Measurements from ENCODE around the gene SLC4A1. TPM values are rescaled to one million over a fixed set of nuclear protein-coding genes. Genes with fewer than 3 reads are reported as not detected.
A peak's percentile ranks its signal among the peaks of the same experiment; 100 is the strongest.

Gene SLC4A1
- total and polyA plus RNA-seq, 2 of the 13 experiments (the other 11 are each of a cell fraction or from before 2014, with no cell fraction given), result not detected

DNA sequence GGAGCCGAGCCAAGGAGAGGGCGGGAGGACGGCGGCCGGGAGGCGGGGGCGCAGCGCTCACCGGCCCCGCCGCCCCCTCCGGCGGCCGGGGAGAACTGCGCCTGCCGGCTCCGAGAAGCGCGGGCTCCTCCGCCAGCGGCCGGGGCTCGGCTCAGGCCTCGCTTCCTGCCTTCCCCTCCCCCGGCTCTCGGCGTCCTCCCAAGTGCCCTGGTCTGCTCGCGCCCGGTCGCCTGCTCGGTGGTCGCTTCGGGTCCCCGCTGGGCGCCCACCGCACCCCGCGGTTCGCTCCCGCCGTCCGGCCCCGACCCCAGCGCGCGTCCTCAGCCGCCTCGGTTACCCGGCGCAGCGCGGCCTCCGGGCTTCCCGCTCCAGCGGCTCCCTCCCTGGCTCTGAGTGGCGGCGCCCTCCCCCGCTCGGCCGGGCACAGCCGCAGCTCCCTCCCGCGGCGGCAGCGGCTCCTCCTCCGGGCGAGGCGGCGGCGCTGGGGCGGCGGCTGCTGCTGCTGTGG, 48.8 kb downstream of the SLC4A1 start (continued):
- TF ChIP-seq ZNF354B (CRISPR knock-in tag; IDR thresholded peaks at IDR 0.05) (no peak), SP4 (CRISPR knock-in tag; IDR thresholded peaks at IDR 0.05) (no peak; the same call in 1 of the 2 replicates), ZMYM4 (CRISPR knock-in tag; IDR thresholded peaks at IDR 0.05) (no peak), ZFP90 (CRISPR knock-in tag; IDR thresholded peaks at IDR 0.05; ENCODE audit: borderline replicate concordance) (peak; percentile 62; the same call in 1 of the 2 replicates), PCBP2 (optimal IDR thresholded peaks at IDR 0.05; ENCODE audit: low read depth, low read length, poor library complexity, severe bottlenecking) (no peak), TBX2 (CRISPR knock-in tag; IDR thresholded peaks at IDR 0.05; ENCODE audit: borderline replicate concordance) (no peak), TOPORS (CRISPR knock-in tag; IDR thresholded peaks at IDR 0.05) (no peak), ZNF383 (CRISPR knock-in tag; IDR thresholded peaks at IDR 0.05; ENCODE audit: borderline replicate concordance) (no peak), ZSCAN25 (CRISPR knock-in tag; IDR thresholded peaks at IDR 0.05) (no peak), TFDP2 (CRISPR knock-in tag; IDR thresholded peaks at IDR 0.05) (peak; percentile 26; the same call in 1 of the 2 replicates), PPARG (CRISPR knock-in tag; conservative IDR thresholded peaks at IDR 0.05) (no peak), RAD21 (CRISPR knock-in tag; IDR thresholded peaks at IDR 0.05) (peak; percentile 82), ZNF670 (CRISPR knock-in tag; IDR thresholded peaks at IDR 0.05; ENCODE audit: borderline replicate concordance) (no peak), HOXA3 (CRISPR knock-in tag; IDR thresholded peaks at IDR 0.05) (peak; percentile 48), HMGXB4 (CRISPR knock-in tag; IDR thresholded peaks at IDR 0.05; ENCODE audit: borderline replicate concordance in 1 of 2, low read depth in 1 of 2) (peak in 1 of 2 experiments; percentile 70)
- TF ChIP-seq, protein P1, sequence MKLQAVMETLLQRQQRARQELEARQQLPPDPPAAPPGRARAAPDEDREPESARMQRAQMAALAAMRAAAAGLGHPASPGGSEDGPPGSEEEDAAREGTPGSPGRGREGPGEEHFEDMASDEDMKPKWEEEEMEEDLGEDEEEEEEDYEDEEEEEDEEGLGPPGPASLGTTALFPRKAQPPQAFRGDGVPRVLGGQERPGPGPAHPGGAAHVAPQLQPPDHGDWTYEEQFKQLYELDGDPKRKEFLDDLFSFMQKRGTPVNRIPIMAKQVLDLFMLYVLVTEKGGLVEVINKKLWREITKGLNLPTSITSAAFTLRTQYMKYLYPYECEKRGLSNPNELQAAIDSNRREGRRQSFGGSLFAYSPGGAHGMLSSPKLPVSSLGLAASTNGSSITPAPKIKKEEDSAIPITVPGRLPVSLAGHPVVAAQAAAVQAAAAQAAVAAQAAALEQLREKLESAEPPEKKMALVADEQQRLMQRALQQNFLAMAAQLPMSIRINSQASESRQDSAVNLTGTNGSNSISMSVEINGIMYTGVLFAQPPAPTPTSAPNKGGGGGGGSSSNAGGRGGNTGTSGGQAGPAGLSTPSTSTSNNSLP (IDR thresholded peaks at IDR 0.05; ENCODE audit: low read depth, low read length), result no peak
- TF ChIP-seq, protein P2, sequence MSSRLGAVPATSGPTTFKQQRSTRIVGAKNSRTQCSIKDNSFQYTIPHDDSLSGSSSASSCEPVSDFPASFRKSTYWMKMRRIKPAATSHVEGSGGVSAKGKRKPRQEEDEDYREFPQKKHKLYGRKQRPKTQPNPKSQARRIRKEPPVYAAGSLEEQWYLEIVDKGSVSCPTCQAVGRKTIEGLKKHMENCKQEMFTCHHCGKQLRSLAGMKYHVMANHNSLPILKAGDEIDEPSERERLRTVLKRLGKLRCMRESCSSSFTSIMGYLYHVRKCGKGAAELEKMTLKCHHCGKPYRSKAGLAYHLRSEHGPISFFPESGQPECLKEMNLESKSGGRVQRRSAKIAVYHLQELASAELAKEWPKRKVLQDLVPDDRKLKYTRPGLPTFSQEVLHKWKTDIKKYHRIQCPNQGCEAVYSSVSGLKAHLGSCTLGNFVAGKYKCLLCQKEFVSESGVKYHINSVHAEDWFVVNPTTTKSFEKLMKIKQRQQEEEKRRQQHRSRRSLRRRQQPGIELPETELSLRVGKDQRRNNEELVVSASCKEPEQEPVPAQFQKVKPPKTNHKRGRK (CRISPR knock-in tag; IDR thresholded peaks at IDR 0.05), result no peak
